Peyer's patch (tissue), 4 donors: Measurements from ENCODE around the gene GAK.

Experiments
- POLR2A ChIP-seq, 2 donors: fragments of 450-650 bp; IDR thresholded peaks; one replicate each; pipeline ENCODE4 v1.5.1; 2017; ENCODE audit warnings: antibody characterized with exemption in 2 of 2, mild to moderate bottlenecking in 2 of 2, moderate library complexity in 2 of 2
- TF ChIP-seq, protein P1 (sequence below), 6 experiments: fragments of 450-650 bp in 4 of 6; fragments of 200-600 bp in 2 of 6; sonication (generic) in 1 of 6; IDR thresholded peaks; one replicate each; pipeline ENCODE4 v1.5.1; 2017 to 2019; ENCODE audit warnings: antibody characterized with exemption in 6 of 6, mild to moderate bottlenecking in 3 of 6, moderate library complexity in 1 of 6

DNA sequence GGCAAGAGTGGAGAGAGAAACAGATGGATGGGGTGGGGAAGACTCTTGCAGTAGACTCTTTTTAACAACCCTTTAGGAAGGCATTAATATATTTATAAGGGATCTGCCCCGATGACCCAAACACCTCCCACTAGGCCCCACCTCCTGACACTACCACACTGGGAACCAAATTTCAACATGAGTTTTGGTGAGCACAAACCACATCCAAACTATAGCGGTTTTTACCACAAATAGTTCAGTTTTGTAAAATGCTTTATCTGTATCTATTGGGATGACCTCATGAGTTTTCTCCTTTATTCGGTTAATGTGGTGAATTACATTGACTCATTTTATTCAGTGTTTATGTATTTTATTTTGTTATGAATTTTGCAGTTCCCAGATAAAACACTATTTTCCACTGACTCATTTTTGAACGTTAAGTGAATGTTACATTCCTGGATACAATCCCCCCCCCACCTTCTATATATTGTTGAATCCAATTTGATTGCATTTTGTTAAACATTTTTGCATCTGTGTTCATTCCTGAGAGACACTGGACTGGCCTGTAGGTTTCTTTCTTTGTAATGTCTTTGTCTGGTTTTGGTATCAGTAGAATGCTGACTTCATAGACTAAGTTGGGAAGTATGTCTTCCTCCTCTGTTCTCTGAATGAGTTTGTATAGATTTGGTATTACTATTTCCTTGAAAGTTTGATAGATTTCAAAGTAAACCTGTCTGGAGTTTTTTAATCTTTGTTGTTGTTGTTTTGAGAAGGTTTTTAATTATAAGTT, 92.3 kb downstream of the GAK start:
- TF ChIP-seq, protein P1, sequence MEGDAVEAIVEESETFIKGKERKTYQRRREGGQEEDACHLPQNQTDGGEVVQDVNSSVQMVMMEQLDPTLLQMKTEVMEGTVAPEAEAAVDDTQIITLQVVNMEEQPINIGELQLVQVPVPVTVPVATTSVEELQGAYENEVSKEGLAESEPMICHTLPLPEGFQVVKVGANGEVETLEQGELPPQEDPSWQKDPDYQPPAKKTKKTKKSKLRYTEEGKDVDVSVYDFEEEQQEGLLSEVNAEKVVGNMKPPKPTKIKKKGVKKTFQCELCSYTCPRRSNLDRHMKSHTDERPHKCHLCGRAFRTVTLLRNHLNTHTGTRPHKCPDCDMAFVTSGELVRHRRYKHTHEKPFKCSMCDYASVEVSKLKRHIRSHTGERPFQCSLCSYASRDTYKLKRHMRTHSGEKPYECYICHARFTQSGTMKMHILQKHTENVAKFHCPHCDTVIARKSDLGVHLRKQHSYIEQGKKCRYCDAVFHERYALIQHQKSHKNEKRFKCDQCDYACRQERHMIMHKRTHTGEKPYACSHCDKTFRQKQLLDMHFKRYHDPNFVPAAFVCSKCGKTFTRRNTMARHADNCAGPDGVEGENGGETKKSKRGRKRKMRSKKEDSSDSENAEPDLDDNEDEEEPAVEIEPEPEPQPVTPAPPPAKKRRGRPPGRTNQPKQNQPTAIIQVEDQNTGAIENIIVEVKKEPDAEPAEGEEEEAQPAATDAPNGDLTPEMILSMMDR (IDR thresholded peaks at IDR 0.05): no peak
- TF ChIP-seq POLR2A (IDR thresholded peaks at IDR 0.05): no peak
